NCI-H1048 (cell line): ENCODE data around the gene PKHD1.
"Not testable (repeated sequence)": the region's sequence is repeated elsewhere in the genome, so short reads cannot be mapped to it uniquely, and the experiment has no call there.

ENCODE experiments used
- DNase-seq: peaks from one replicate; lab custom pipeline; 2025; lab: John Stamatoyannopoulos, UW

Gene PKHD1

DNA sequence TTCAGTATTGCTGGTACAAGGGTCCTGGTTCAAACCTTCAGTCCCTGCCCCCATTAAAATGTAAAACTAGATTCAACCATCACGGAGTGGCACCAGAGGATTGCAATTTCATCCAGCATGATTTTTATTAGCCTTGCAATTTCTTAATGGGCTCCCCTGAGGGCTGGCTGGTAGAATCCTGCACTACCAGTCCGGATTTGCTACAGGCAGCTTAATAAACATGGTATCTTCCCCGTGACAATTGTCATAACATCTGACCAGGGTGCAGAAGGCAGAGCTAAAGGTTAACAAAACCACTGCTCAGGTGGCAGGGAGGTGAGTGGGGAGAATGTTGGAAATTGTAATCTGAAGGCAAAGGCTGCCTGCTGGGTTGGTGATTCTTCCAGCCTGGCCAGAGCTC lies 94.5 kb downstream of the PKHD1 start:
- DNase-seq = no peak

DNA sequence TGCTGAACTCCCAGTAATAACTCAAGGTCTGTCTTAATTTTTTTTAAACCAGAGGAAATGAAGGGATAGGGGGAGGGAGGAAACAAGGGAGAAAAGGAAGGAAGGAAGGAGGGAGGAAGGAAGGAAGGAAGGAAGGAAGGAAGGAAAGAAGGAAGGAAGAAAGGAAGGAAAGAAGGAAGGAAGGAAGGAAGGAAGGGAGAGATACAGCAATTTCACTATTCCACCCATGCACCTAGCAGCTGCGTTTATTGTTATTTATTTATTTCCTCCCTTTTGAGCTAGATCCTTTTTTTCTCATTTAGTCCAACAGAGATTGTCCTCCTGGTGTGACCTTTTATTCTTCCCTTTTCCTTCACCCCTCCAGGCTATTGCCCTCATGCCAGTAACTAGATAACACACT lies 97.6 kb downstream of the PKHD1 start:
- no peak for DNase-seq

DNA sequence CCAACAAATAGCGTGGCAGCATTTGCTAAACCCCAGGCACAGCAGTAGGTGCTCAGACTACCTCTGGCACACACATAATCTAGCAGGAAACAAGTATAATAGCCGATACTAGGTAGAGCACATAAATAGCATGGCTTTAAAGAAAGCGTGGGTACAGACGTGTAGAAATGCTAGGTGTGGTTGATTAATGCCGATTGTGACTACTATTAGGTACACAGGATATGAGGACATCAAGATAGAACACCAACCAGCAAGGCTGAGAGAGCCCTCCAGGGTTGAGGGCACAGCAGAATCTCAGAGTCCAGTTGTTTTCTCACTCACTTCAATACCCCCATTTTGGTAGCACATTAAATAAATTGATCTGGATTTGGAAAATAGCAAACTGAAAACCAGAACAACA lies 100.5 kb downstream of the PKHD1 start:
- DNase-seq = no peak

DNA sequence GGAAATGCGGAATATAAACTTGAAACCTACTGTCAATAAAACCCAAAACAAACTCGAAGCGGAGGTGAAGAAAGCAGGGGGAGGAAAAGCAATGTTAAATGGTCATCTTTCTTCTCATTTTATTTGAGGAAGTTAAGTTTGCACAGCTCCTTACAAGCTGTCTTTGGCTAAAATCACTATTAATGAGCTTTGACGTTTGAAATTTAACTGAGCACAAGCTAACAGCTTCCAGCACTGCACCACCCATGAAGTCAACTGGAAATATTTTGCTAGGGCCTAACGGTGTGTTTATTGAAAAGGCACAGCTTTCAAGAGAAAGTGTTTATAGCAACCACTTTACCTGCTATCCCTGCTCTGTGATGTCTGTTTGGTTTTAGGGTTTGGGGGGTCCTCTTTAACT lies 103.8 kb downstream of the PKHD1 start:
- DNase-seq = no peak

DNA sequence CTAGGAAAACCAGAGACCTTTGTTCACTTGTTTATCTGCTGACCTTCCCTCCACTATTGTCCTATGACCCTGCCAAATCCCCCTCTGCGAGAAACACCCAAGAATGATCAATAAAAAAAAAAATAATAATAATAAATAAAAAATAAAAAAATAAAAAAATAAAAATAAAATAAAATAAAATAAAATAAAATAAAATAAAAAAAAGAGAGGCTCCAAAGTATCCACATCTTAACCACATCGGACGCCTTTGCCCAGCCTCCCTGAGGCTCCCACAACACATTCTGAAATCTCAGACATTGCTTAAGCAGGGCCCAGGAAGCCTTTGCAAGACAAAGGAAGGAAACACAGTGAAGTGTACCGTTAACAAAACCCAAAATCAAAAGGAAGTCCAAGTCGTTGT lies 104.7 kb downstream of the PKHD1 start:
- not testable (repeated sequence) for DNase-seq

DNA sequence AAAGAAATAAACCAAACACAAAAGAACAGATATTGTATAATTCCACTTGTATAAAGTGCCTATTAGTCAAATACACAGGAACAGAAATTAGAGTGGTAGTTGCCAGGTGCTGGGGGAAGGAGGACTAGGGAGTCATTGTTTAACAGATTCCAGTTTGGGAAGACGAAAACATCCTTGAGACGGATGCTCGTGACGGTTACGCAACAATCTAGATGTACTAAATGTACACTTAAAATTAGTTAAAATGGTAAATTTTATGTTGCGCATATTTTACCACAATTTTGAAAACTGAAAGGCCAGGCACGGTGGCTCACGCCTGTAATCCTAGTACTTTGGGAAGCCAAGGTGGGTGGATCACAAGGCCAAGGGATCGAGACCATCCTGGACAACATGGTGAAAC lies 111.0 kb downstream of the PKHD1 start:
- no peak for DNase-seq

DNA sequence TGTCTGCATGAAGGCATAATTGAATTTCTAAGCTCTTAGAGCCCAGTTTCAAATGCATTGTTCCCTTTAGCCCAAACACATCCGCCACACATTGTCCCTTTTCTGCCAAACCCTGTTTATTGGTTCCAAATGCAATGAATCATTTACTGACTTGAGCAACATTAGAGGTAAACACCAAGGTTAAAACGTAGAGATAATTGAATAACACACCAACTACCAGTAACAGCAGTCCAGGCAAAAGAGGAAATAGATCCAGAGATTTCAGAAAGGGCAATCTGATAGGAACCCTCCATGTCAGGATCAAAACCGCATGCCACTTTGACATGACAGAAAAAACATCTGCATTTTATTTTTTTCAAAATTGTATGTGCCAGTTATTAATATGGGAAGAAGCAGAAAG lies 114.8 kb downstream of the PKHD1 start:
- DNase-seq = no peak

DNA sequence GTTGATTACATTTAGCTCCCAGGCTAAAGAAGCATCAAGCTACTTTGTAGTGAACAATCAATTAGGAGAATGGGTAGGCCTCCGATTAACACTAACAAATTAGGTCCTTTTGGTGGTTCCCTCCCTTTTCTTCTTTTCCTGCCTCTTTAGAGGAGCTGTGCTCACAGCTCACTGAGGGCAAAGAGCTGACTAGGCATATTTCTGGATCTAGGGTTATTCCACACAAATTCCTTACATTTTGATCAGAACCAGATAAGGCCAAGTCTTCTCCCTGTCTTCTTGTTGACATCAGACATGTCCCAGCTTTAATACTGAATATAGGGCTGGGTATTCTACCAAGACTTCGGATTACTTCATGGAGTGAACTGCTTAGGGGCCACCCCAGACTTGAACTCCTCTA lies 119.1 kb downstream of the PKHD1 start:
- DNase-seq = no peak

DNA sequence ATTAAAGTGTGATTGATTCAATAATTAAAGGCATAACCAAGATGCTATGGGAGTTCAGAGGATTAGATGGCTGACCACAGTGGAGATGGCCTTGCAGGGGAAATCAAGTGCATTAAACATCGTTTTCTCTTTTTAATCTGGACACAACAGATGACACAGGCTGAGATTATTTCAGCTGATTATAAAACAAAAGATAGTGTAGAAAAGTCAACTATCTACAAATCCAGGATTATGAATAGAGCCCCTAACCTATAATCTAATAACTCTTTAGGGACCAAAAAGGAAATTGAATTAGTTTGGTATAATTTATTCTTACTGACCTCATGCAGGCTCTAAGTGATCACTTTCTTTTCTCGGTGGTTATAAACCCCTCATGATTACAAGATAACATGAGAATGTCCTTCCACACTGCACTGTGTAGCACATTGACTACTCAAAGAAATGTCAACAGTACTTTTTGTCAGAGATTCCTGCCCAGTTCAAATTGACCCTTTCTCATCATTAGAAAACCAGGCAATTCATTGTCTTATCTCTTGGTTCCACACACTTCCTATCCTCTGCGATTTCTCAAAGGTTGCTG lies 122.1 kb downstream of the PKHD1 start:
- DNase-seq = no peak

DNA sequence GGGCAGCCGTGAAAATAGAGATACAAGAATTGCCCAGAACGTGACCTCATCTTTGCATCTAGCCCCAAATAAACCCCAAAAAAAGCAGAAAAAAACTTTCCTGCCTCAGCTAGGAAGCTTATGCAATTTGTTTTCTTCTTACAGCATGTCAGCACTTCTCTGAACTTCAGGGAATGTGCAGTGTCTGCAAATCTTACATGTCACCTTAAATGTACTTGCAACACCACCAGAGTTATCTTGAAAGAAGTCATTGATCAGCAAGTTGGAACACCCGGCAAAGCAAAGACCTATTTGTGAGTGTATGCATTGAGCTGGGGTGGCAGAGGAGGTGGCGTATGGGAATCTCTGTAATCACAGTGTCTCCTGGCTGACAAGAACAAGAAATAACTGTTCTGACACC lies 123.4 kb downstream of the PKHD1 start:
- no peak for DNase-seq

DNA sequence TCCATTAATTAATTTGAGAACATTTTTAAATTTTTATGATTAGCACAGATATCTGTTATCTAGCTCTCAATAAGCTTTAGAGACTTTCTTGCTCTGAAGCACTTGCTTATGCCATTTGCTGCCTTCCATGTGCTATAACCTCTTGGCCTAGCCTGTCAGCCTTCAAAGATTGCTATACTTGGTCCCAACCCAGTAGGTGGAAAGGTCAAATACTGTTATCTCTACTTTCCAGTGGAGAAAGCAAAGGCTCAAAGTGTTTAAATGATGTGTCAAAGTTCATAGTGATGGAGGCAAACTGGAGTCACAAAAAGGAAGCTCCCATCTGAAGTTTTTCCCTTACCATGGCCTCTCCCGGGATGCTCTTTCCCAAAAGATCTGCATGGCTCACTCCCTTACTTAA lies 125.1 kb downstream of the PKHD1 start:
- no peak for DNase-seq

DNA sequence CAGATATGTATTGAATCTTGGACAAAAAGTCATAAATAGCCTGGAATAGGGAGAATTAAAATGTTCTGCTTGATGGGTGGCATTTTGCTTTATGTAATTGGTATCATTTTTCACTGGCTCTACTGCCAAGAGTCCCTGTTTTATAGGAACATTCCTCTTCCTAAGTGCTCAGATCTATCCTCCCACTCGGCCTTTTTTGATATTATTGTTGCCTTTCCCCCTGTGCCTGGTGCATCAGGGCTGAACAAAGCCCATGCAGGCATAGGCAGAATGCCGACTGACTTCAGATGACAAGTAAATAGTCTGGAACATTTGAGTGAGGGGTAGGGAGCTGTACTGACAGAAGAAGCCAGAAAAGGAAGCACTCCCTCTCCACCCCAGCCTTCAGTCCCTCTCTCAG lies 127.0 kb downstream of the PKHD1 start:
- no peak for DNase-seq

DNA sequence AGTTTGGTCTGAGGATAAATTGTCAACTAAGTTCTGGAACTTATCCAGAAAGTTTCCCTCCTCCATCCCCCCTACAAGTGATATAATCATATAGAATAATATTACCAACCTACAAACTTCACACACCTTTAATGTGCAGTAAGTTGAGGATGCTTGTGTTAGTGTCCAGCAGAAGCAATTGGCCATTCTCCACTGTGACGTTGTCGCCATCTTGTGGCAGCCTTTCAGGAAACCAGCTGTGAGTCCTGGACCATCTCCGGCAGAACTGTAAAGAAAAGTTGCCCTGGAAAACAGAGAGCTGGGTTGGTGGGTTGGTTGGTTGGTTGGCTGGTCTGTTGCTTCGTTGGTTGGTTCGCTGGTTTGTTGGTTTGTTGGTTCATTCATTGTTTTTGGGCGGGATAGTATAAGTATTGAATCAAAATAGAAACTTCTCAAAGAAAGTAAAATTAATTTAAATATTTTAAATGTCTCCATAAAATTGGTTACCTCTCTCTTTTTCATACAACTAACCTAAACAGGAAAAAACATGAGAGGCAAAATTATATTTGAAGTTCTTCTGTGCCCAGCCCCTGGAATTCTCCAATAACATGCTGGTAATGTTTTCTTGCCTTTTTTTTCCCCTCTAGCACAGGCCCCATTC lies 127.5 kb downstream of the PKHD1 start:
- DNase-seq = peak; percentile 32

DNA sequence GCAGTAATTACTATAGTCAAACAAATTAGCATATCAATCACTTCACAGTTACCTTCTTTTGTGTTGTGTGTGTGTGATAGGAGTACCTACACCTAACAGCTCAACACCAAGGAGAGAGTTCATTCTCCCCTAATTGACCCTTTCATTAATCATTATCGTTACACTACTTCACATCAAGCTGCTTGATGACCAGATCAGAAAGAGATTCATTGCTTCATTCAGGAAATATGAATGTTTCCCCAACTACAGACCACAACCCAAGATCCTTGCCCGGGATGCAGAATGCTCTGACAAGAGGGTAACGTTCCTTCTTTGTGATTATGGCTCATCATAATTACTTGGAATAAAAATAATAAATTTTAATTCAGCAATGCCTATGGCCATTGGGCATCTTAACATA lies 132.7 kb downstream of the PKHD1 start:
- no peak for DNase-seq

DNA sequence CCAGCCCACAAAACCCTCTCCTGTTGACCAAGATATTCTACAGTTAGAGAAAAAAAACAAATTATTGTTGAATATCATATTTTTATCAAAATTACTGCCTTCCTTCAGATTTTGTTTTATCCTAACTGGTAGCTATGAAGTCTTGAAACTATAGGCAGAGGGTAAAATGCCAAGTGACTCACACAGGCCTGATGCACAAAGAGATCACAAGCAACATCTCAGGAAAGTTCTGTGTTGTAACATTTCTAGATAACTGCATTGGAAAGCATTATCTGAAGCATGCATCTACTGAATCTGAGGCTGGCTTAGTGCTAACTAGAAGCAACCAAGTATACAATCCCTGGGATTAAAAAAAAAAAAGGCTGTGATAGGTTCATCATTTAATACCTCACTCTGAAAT lies 134.2 kb downstream of the PKHD1 start:
- no peak for DNase-seq

DNA sequence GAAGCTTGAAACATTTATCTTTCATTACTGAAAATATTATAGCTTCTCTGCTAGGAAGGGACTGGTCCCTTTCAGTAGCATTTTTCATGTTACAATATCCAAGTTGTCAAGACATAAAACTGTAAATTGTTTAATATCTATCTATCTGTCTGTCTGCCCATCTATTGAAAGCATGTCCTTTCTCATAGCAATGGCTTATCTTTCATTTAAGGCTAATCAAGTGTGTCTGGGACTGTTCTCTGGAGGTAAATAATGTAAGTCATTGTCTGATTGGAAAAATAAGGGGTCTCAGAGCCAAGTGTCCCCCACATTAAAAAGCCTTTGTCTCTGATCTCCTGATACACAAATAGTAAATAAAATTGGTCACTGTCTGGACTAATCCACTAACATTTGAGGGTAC lies 135.5 kb downstream of the PKHD1 start:
- no peak for DNase-seq

DNA sequence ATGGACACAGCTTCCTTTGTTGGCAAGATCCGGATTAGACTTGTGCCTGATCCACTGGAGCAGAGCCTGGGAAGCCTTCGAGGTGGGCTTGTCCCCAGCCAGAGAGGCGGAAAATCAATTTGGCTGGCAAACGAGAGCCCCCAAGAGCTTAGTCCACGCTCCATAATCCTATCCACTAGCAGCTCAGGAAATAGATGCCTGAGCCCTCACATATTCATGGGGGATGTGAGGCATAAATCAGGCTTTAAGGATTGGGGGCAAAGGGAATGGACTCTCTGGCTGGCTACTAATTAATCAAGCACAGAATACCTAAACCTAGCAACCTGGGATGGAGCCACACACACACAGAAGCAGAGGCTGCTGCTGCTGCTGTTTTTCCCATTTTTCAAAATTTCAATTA lies 137.9 kb downstream of the PKHD1 start:
- no peak for DNase-seq

DNA sequence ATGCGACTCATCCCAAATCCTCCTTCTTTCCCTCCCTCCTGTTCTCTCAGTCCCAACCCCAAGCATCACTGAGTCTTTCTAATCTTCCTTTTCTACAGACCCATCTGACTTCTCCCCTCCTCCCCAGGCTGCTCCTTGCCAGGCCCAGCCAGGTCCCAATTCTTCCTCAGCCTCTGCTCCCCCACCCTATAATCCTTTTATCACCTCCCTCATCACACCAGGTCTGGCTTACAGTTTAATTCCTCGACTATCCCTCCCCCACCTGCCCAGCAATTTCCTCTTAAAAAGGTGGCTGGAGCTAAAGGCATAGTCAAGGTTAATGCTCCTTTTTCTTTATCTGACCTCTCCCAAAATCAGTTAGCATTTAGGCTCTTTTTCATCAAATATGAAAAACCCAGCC lies 147.7 kb downstream of the PKHD1 start:
- not testable (repeated sequence) for DNase-seq

DNA sequence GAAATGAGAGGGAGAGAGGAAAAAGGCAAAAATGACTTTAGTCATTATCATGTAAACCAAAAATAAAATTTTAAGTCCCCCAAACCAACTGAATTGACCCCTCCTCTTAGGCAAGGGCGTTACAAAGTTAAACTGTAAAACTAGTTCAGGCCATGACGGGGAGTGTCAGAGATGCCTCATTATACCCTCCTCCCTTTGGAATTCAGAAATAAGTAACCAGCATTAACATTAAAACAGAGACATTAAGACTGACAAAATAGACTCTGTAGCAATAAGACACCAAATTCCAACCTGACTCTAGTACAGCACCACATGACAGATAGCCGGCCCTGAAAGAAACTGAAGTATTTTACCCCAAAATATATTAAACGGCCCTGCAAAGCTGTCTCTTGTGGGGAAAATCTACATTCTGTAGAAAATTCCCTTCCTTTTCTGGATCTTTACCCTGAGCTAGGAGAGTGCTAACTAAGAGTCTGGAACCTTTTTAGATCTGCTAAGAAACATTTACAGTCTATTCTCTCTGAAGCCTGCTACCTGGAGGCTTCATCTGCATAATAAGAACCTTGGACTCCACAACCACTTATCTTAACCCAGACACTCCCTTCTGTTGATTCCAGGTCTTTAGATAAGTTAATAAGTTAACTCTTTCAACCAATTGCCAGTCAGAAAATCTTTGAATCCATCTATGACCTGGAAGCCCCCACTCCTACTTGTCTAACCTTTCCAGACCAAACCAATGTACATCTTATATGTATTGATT lies 150.7 kb downstream of the PKHD1 start:
- no peak for DNase-seq

DNA sequence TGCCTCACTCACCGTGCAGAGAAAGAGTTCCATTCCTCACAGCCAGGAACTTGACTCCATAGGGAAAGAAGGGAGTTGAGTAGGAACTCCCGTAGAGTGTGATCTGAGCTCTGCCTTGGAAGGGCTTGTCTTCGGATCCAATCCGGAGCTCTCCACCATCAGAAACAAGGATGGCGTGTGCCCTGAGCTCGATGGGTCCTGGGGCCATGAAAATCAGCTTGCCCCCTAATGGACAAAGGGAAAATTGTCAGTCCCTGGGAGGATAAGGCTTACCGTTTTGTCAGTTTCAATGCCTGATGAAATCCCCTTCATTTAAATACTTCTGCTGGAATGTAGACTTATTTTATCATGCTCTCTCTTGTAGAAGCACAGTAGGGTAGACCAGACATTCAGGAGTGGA lies 153.3 kb downstream of the PKHD1 start:
- no peak for DNase-seq

DNA sequence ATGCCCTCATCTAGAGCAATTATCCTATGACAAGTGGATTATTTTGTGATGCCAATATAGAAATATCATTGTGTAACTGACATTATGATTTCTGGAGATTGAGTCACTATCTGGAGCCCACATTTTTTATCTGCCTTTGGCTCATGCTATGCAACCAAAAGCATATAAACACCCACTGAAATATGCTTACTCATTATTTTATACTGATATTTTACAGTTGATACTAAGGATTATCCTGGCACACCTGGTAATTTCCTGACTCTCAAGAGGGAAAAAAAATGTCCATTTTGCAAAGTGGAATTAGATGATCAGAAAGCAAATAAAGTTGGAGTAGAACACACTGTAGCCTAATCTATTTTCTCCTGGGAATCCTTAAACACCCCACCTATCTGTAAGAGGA lies 154.5 kb downstream of the PKHD1 start:
- DNase-seq = no peak

DNA sequence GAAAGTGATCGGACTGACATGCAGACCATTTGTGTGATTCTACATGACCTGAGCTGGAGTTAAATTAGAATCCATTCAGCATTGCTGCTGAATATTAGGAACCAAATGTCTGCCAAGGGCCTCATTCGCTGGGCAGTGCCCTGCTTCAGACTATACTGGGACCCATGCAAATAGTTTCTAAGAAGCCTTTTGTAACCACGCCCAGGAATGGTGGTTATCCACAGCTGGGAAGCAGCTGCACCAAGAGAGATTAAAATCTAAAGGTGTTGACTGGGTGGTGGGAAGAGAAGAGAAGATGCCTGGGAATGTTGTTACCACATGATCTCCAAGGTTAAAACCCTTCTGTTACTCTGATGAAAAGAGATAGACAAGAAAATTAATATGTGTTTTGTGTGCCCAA lies 156.8 kb downstream of the PKHD1 start:
- DNase-seq = no peak

DNA sequence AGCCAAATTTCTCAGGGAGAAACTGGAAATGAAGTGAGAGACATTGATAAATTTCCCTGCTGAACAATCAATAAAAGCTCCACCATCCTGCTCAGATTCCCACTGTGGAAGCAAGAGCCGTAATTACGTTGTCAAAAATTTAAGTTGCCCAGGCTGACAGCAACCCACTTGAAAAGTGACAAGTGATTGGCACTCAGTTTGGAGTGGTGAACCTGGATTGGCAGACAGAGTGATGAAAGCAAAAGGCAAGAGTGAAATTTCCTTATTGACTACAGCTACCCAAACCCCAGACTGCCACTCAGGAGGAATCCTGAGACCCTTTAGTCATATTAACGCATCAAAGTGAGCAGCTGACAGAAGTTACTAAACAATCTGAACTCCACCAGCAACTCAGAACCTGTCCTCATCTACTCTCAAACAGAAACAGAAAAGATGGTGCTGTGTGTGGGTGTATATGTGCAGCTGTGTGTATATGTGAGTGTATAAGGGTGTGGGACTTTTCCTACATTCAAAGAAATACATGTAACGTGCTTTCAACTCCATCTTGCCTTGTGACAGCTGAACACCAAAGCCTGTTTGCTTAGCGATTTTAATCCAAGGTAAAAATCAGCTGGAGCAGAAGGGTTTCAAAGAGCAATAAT lies 157.4 kb downstream of the PKHD1 start:
- DNase-seq = no peak
